Loucy (cell line): Measurements from ENCODE around the gene KANSL3.

ENCODE experiments used
- H2AFZ ChIP-seq: fragments of 200-600 bp; sonication (generic); 2 replicates; pipeline ENCODE4 v1.6.0; 2016; ENCODE audit warnings: antibody characterized with exemption, mild to moderate bottlenecking, low read length, moderate library complexity
- H3F3A ChIP-seq: fragments of 200-600 bp; 2 replicates; pipeline ENCODE4 v1.6.0; 2016; ENCODE audit warnings: antibody characterized with exemption, low read depth, mild to moderate bottlenecking
- H3K27me3 ChIP-seq: fragments of 200-600 bp; sonication (generic); 2 replicates; pipeline ENCODE4 v1.6.1; 2014; ENCODE audit warnings: low read length, mild to moderate bottlenecking; ENCODE audit not compliant: insufficient read depth, poor library complexity, severe bottlenecking
- H3K36me3 ChIP-seq: fragments of 200-600 bp; sonication (generic); 2 replicates; pipeline ENCODE4 v1.6.1; 2016; ENCODE audit warnings: low read length; ENCODE audit not compliant: insufficient read depth
- H3K4me1 ChIP-seq: fragments of 200-600 bp; sonication (generic); 2 replicates; pipeline ENCODE4 v1.5.1; 2014; ENCODE audit warnings: low read length, mild to moderate bottlenecking; ENCODE audit not compliant: insufficient read depth, poor library complexity, severe bottlenecking
- H3K4me2 ChIP-seq: fragments of 200-600 bp; sonication (generic); 2 replicates; pipeline ENCODE4 v1.6.0; 2014; ENCODE audit warnings: antibody characterized with exemption, low read length, low read depth, mild to moderate bottlenecking; ENCODE audit not compliant: poor library complexity, severe bottlenecking
- H3K4me3 ChIP-seq: fragments of 200-600 bp; sonication (generic); 2 replicates; pipeline ENCODE4 v1.5.1; 2014; ENCODE audit warnings: low read length, mild to moderate bottlenecking, mixed read lengths; ENCODE audit not compliant: poor library complexity, severe bottlenecking
- H3K79me2 ChIP-seq: fragments of 200-600 bp; sonication (generic); 2 replicates; pipeline ENCODE4 v1.6.1; 2014; ENCODE audit warnings: low read length; ENCODE audit not compliant: insufficient read depth
- H3K9ac ChIP-seq: fragments of 200-600 bp; sonication (generic); 2 replicates; pipeline ENCODE4 v1.6.0; 2014; ENCODE audit warnings: mild to moderate bottlenecking, low read depth, low read length, moderate library complexity; ENCODE audit not compliant: poor library complexity, severe bottlenecking
- H3K9me2 ChIP-seq: fragments of 200-600 bp; sonication (generic); replicated peaks from 2 replicates; pipeline ENCODE4 v1.6.1; 2016; ENCODE audit warnings: low read depth, low read length, mixed read lengths
- H3K9me3 ChIP-seq: fragments of 200-600 bp; sonication (generic); 2 replicates; pipeline ENCODE4 v1.6.1; 2014; ENCODE audit warnings: mild to moderate bottlenecking, antibody characterized with exemption, low read length, low read depth; ENCODE audit not compliant: insufficient read depth
- H4K20me1 ChIP-seq: fragments of 200-600 bp; sonication (generic); 2 replicates; pipeline ENCODE4 v1.6.0; 2014; ENCODE audit warnings: antibody characterized with exemption, low read length, mild to moderate bottlenecking; ENCODE audit not compliant: insufficient read depth, poor library complexity, severe bottlenecking
- CTCF ChIP-seq: fragments of 200-600 bp; sonication (generic); conservative IDR thresholded peaks from 2 replicates; pipeline ENCODE4 v1.5.1; 2014; ENCODE audit warnings: mild to moderate bottlenecking, antibody characterized with exemption, low read length
- EZH2phosphoT487 ChIP-seq: fragments of 200-600 bp; IDR thresholded peaks from 2 replicates; pipeline ENCODE4 v1.6.1; 2018; ENCODE audit warnings: antibody characterized with exemption, mild to moderate bottlenecking, moderate library complexity, borderline replicate concordance

Gene KANSL3

GRCh38 chr2:96548558-96549465 lies 89.3 kb downstream of the KANSL3 start:
- Histone ChIP-seq H3K4me2 (no peak overlapping the region), H3K36me3 (peaks cover 37% of the 10 kb centered on the region; the same call in 1 of the 2 replicates)

GRCh38 chr2:96547731-96548171 lies 90.4 kb downstream of the KANSL3 start:
- no peak overlapping the region for H2AFZ ChIP-seq
- no peaks in the 10 kb centered on the region for H3F3A ChIP-seq
- H3K9ac ChIP-seq: no peak overlapping the region
- peaks cover 19% of the 10 kb centered on the region for H3K79me2 ChIP-seq
- H3K36me3 ChIP-seq: peaks cover 40% of the 10 kb centered on the region; the same call in 1 of the 2 replicates
- no peak overlapping the region for H3K4me2 ChIP-seq
- no peaks in the 10 kb centered on the region for H3K9me3 ChIP-seq
- no peak for TF ChIP-seq EZH2phosphoT487
- no peak for TF ChIP-seq CTCF
- H3K27me3 ChIP-seq: no peaks in the 10 kb centered on the region
- peaks cover 8% of the 10 kb centered on the region for H4K20me1 ChIP-seq
- peaks cover 6% of the 10 kb centered on the region for H3K4me1 ChIP-seq
- H3K9me2 ChIP-seq: no peaks in the 10 kb centered on the region
- no peak overlapping the region for H3K4me3 ChIP-seq

More at GRCh38 chr2:96548558-96549465, 89.3 kb downstream of the KANSL3 start:
- H4K20me1 ChIP-seq: peaks cover 8% of the 10 kb centered on the region
- H3K9ac ChIP-seq: no peak overlapping the region
- H3K9me3 ChIP-seq: no peaks in the 10 kb centered on the region
- no peaks in the 10 kb centered on the region for H3F3A ChIP-seq
- H3K4me1 ChIP-seq: peaks cover 6% of the 10 kb centered on the region
- H3K9me2 ChIP-seq: no peaks in the 10 kb centered on the region
- H3K4me3 ChIP-seq: no peak overlapping the region
- no peak overlapping the region for H2AFZ ChIP-seq
- H3K27me3 ChIP-seq: no peaks in the 10 kb centered on the region
- TF ChIP-seq EZH2phosphoT487 (no peak), CTCF (no peak)
- H3K79me2 ChIP-seq: peaks cover 11% of the 10 kb centered on the region; the same call in 1 of the 2 replicates

- peaks cover 8% of the 10 kb centered on the region for H4K20me1 ChIP-seq
- H3K4me2 ChIP-seq: no peak overlapping the region
- H3K4me1 ChIP-seq: peaks cover 6% of the 10 kb centered on the region
- TF ChIP-seq EZH2phosphoT487: no peak
- H3K9ac ChIP-seq: no peak overlapping the region
- H2AFZ ChIP-seq: no peak overlapping the region
- H3K9me2 ChIP-seq: no peaks in the 10 kb centered on the region
- no peaks in the 10 kb centered on the region for H3K9me3 ChIP-seq
- H3K4me3 ChIP-seq: no peak overlapping the region
- H3K27me3 ChIP-seq: no peaks in the 10 kb centered on the region
- peaks cover 24% of the 10 kb centered on the region for H3K79me2 ChIP-seq
- H3K36me3 ChIP-seq: peaks cover 40% of the 10 kb centered on the region; the same call in 1 of the 2 replicates
- no peaks in the 10 kb centered on the region for H3F3A ChIP-seq
Measured at GRCh38 chr2:96547203-96547641, 90.9 kb downstream of the KANSL3 start.
